GM19467 (cell line): ENCODE measurements around the gene WNT3.
"Not testable (repeated sequence)": the region's sequence is repeated elsewhere in the genome, so short reads cannot be mapped to it uniquely, and the experiment has no call there.

Experiments used
- ATAC-seq: cut with Tn5 transposase; IDR thresholded peaks from one replicate; pipeline ENCODE4 v1.9.1; 2021; ENCODE audit warnings: mild to moderate bottlenecking, moderate library complexity; ENCODE audit not compliant: unreplicated experiment

WNT3 gene

DNA sequence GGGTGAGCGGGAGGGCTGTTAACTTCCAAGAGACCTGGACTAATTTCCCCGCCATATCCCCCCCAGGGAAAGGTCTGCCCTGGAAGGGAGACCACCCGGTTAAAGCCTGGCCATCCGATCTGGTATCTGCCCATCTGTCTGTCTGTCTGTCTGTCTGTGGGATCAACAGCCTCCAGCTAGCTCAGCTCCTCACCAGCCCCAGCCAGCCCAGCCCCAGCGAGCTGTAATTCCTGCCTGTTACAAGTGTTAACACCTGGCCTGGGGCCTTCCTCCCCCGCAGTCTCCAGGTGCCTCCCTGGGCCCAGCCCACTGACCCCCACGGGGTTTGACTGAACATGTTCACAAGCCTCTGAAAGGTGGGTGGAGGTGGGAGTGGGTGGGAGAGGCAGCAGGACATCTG, 4.0 kb downstream of the WNT3 start:
- ATAC-seq, result no peak

GRCh38 chr17:46813920-46814319, 4.6 kb downstream of the WNT3 start:
- no peak for ATAC-seq

- ATAC-seq, result no peak
Observed at GRCh38 chr17:46812624-46813318, 5.7 kb downstream of the WNT3 start.

GRCh38 chr17:46811978-46812583, 6.4 kb downstream of the WNT3 start:
- ATAC-seq, result no peak

GRCh38 chr17:46810837-46811236, 7.7 kb downstream of the WNT3 start:
- no peak for ATAC-seq

DNA sequence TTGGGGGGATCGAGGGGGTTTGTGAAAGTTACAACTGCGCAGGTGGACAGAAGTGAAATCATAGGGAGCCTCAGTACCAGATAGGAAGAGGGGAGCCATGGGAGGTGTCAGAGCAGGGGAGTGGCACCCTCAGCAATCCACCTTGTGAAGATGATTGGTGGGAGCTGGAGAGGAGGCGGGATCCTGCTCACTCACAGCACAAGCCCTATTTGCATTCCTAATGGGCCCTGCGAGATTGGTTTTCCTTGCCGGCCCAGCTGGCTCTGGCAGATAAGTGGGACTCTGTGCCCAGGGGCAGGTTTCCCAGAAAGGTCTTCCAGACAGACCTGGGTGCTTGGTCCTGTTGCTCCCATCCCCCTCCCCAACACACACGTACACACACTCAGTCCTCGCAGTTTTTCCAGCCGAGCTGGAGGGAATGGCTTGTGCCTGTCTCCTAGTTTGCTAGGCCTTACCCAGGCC, 9.4 kb downstream of the WNT3 start:
- no peak for ATAC-seq

- ATAC-seq, result no peak
Observed at GRCh38 chr17:46805771-46806170, 12.7 kb downstream of the WNT3 start.

- no peak for ATAC-seq
Observed at GRCh38 chr17:46803544-46803943, 14.9 kb downstream of the WNT3 start.

DNA sequence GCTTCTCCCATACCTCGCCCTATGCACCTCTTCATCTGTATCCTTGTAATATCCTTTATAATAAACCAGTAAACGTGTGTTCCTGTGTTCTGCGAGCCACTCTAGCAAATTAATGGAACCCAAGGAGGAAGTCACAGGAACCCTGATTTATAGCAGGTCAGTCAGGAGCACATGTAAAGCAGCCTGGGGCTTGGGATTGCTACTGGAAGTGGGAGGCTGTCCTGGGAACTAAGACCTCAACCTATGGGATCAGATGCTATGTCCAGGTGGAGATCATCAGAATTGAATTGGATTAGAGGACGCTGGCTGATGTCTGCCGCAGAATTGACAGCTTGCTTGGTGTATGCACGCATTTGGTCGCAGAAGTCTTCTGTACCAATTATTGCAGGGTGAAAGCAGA, 15.7 kb downstream of the WNT3 start:
- no peak for ATAC-seq

GRCh38 chr17:46800573-46800972, 17.9 kb downstream of the WNT3 start:
- ATAC-seq, result no peak

DNA sequence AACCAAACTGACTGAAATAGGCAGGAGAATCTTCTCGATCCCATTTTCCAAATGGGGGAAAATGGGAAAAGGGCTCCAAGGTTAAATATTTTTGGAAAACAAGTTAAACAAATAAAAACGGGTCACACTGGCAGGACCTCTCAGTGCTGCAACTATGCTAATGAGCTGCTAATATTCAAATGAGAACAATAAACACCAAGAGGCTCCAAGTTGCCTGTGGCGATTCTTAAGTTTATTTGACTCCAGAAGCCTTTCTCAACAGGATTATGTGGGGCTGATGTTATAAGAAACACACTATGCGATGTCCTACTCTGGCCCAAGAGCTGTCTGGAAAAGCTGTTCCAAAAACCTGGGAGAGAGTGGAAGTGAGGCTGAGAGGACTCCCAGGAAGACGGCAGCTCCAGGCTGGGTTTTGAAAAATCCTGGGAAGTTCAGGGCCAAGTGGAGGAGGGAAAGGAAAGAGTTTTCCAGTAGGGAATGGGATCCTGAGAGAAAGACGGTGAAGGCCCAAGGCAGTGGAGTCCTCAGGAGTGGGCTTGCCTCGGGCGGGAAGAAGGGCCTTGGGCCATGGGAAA, 21.4 kb downstream of the WNT3 start:
- no peak for ATAC-seq

GRCh38 chr17:46796524-46796923, 22.0 kb downstream of the WNT3 start:
- no peak for ATAC-seq

- ATAC-seq, result no peak
Observed at GRCh38 chr17:46796084-46796483, 22.4 kb downstream of the WNT3 start.

DNA sequence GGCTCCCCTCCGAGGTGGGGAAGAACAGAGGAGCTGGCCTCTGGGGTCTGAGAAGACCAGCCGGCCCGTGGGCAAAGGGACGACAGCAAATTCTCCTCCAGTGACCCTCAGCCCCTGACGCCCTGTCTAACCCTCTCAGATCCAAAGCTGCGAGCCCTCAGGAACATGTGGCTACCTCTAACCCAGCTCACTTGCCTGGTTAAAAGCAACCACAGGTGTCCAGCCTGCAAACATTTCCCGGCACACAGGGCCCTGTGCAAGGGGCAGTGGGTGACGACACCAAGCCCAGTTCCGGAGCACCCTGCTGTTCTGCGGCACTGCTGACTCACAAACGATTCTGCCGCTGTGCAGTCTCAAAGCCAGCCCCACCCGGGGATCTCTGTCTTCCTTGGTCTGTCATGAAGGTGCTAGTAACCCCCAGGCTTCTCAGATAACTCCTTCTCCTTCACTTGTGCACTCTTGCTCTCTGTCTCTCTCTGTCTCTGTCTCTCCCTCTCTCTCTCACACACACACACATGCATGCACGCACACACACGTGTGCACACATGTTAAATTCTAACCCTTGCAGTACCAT, 23.0 kb downstream of the WNT3 start:
- ATAC-seq, result no peak

DNA sequence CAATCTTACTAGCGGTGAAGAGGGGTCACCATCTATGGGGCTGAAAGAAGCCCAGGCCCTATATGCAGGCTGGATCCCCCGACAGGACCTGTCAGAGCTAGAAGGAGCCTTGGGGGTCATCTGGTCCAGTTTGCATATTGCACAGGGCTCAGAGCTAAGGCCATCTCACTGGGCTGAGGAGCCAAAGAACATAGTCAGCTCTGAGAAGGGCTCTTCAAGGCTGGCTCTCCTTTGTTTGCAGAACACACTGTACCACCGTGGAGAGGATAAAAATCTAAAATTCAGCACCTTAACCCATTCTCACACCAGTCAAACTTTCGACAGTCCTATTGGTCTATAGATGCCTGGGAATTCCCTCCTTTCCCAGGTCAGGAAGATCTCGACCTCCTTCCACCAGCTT, 24.2 kb downstream of the WNT3 start:
- ATAC-seq, result no peak

GRCh38 chr17:46793541-46793940, 25.0 kb downstream of the WNT3 start:
- ATAC-seq, result no peak

DNA sequence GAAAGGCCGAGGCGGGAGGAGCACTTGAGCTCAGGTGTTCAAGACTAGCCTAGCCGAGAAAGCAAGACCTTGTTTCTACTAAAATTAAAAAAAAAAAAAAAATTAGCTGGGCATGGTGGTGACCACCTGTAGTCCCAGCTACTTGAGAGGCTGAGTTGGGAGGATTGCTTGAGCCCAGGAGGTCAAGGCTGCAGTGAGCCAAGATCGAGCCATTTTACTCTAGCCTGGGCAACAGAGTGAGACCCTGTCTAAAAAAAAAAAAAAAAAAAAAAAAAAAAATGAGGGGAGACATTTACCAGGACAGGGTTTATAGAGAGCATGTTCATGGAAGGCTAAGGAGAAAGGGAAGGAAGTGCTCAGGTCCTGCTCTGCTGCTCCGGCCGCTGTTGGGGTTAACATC, 25.5 kb downstream of the WNT3 start:
- ATAC-seq, result not testable (repeated sequence)

- no peak for ATAC-seq
Observed at GRCh38 chr17:46792071-46792470, 26.4 kb downstream of the WNT3 start.

- ATAC-seq, result no peak
Observed at GRCh38 chr17:46791531-46791930, 27.0 kb downstream of the WNT3 start.

- ATAC-seq, result no peak
Observed at GRCh38 chr17:46790216-46790615, 28.3 kb downstream of the WNT3 start.

- ATAC-seq, result no peak
Observed at GRCh38 chr17:46789610-46790009, 28.9 kb downstream of the WNT3 start.

DNA sequence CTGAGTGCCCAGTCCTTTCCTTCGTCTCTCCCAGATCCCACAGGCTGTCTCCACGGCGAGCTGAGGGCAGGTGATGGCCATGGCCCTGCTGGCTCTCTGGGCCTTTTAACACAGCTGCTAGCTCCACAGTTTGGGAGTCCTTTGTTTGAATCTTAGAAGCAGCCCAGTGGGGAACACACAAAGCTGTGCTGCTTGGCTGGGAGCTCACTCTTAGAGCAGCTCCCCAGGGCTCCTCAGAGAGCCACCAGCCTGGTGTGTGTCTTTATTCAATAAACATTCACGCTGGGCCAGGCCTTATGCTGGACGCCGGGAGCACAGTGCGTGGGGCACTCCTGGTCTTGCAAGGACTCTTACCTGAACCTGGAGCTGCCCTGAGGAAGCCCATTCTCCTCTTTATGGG, 29.7 kb downstream of the WNT3 start:
- no peak for ATAC-seq
